Measurements from ENCODE around the gene MACF1.
"Not testable (repeated sequence)": the region's sequence is repeated elsewhere in the genome, so short reads cannot be mapped to it uniquely, and the experiment has no call there.

The MACF1 gene

GRCh38 chr1:39498096-39498710 lies 293.7 kb downstream of the MACF1 start:
- DNase-seq = not testable (repeated sequence)

- not testable (repeated sequence) for DNase-seq
Observed at GRCh38 chr1:39498821-39499220, 294.3 kb downstream of the MACF1 start.

GRCh38 chr1:39499668-39500067 lies 295.2 kb downstream of the MACF1 start:
- no peak for DNase-seq

GRCh38 chr1:39500862-39501389 lies 296.4 kb downstream of the MACF1 start:
- no peak for DNase-seq

GRCh38 chr1:39501666-39502065 lies 297.2 kb downstream of the MACF1 start:
- DNase-seq = no peak

- DNase-seq = not testable (repeated sequence)
Observed at GRCh38 chr1:39504436-39504835, 299.9 kb downstream of the MACF1 start.

GRCh38 chr1:39505289-39505688 lies 300.8 kb downstream of the MACF1 start:
- no peak for DNase-seq

- DNase-seq = no peak
Observed at GRCh38 chr1:39507230-39507928, 302.9 kb downstream of the MACF1 start.

- DNase-seq = no peak
Observed at GRCh38 chr1:39508266-39508665, 303.8 kb downstream of the MACF1 start.

GRCh38 chr1:39508857-39509305 lies 304.4 kb downstream of the MACF1 start:
- DNase-seq = no peak

GRCh38 chr1:39509360-39510009 lies 305.0 kb downstream of the MACF1 start:
- DNase-seq = peak; percentile 33

GRCh38 chr1:39510570-39511186 lies 306.2 kb downstream of the MACF1 start:
- DNase-seq = not testable (repeated sequence)

- DNase-seq = not testable (repeated sequence)
Observed at GRCh38 chr1:39511477-39511876, 307.0 kb downstream of the MACF1 start.

GRCh38 chr1:39512234-39512847 lies 307.8 kb downstream of the MACF1 start:
- DNase-seq = not testable (repeated sequence)

- not testable (repeated sequence) for DNase-seq
Observed at GRCh38 chr1:39514710-39515124, 310.2 kb downstream of the MACF1 start.

- DNase-seq = not testable (repeated sequence)
Observed at GRCh38 chr1:39515131-39516086, 310.9 kb downstream of the MACF1 start.

- not testable (repeated sequence) for DNase-seq
Observed at GRCh38 chr1:39516841-39517240, 312.3 kb downstream of the MACF1 start.

- not testable (repeated sequence) for DNase-seq
Observed at GRCh38 chr1:39517936-39518335, 313.4 kb downstream of the MACF1 start.

- not testable (repeated sequence) for DNase-seq
Observed at GRCh38 chr1:39519376-39519775, 314.9 kb downstream of the MACF1 start.

- not testable (repeated sequence) for DNase-seq
Observed at GRCh38 chr1:39522221-39522620, 317.7 kb downstream of the MACF1 start.
